HG03196 (cell line): ENCODE measurements around the gene MINK1.

Experiments
- ATAC-seq: cut with Tn5 transposase; IDR thresholded peaks from one replicate; pipeline ENCODE4 v1.9.1; 2021; ENCODE audit not compliant: unreplicated experiment

MINK1 gene

DNA sequence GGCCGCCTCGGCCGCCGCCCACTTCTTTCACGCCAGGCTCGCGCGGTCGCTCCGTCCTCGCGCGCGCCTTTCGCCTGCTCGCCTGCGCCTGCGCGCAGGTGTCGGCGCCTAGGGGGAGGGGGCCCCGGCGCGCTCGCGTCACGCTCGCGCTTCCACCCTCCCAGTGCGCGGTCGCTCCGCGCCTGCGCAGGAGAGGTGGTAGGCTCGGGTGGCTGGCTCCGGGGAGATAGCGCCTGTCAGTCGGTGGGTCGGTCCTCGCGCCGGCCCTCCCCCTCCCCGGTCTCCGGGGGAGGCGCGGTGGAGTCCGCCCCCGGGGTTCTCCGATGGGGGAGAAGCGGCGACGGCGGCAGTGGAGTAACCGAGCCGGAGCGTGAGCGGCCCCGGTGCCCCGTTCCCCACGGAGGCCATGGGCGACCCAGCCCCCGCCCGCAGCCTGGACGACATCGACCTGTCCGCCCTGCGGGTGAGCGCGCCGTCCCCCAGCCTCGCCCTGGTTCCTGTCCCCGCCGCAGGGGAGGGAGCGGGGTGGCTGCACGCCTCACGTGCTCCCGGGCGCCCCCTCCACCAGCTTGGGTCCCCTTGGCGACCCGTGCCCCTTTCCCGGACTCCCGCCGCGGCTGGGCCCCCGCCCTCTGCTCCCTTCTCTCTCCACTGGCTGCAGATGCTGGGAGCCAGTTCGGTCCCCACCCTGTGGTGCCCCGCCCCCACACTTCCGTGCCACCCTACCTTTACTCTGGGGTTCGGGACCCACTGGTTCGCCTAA is at the start of gene MINK1:
Gene MINK1, plus strand, starts transcription at position 163 of the 763 bp plus-strand sequence. Its CDS starts 244 bp downstream, at position 407.
- ATAC-seq: peak; percentile 85

DNA sequence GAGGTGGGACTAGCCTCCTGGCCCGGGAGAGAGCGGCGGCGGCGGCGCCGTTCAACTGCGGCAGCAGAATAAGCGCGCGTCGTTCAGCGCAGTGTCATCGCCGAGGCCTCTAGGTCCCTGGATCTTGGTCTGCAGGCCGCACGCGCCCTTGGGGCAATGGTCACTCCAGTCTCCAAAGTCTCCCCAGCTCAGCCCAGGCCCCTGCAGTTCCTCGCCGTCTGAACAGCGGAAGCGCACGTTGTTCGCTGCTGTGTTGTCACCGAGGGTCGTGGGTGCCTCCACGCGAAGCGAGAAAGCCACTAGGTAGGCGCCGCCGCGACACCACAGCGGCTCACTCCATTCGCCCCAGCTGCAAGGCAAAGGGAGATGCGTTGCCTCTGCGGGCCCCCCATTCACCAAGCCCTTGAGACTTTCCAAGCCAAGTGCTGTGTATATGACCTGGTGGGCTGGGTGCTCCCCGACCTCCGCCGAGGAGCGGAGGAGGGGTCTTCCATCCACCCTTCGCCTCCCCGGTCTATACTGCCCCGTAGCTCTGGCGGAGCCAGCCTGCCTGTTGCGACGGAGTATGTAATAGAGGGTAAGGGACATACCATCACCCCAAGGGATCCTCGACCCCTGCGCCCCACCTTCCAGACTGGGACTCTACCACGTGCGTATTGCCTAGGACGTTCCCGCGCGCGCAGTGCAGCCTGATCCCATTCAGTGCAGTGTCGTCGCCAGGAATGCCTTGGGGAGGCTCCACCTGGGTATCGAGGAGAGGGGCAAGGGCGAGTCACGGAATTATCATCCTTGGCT is 47.6 kb upstream of the MINK1 start:
- no peak for ATAC-seq

GRCh38 chr17:4786106-4786511 is 47.0 kb upstream of the MINK1 start, which contains the start of gene VMO1:
VMO1 (minus strand) TSS chr17:4786364; CDS start chr17:4786352, 12 bp downstream.
- no peak for ATAC-seq

- no peak for ATAC-seq
Observed at GRCh38 chr17:4786516-4786915, 46.6 kb upstream of the MINK1 start.

DNA sequence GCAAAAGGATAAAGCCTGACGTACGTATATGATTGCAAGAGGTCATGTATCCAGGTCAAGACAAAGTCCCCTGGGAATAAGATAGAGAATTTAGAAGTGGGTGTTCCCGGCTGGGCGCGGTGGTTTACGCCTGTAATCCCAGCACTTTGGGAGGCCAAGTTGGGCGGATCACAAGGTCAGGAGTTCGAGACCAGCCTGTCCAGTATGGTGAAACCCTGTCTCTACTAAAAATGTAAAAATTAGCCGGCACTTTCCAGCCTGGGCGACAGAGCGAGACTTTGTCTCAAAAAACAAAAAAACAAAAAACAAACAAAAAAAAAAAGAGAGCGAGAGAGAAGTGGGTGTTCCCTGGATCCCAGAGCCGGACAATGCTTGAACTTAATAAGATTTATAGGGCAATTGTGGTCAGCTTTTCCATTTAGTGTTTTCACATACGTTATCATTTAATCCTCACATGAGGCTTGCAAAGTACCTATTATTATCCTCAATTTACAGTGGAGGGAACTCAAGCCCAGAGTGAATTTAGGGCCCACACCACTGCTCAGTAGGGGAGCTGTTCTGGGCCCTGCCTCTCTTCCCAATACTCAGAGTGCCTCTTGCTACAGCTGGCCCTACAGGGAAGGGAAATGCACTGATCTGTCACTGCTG is 44.9 kb upstream of the MINK1 start:
- ATAC-seq: no peak

DNA sequence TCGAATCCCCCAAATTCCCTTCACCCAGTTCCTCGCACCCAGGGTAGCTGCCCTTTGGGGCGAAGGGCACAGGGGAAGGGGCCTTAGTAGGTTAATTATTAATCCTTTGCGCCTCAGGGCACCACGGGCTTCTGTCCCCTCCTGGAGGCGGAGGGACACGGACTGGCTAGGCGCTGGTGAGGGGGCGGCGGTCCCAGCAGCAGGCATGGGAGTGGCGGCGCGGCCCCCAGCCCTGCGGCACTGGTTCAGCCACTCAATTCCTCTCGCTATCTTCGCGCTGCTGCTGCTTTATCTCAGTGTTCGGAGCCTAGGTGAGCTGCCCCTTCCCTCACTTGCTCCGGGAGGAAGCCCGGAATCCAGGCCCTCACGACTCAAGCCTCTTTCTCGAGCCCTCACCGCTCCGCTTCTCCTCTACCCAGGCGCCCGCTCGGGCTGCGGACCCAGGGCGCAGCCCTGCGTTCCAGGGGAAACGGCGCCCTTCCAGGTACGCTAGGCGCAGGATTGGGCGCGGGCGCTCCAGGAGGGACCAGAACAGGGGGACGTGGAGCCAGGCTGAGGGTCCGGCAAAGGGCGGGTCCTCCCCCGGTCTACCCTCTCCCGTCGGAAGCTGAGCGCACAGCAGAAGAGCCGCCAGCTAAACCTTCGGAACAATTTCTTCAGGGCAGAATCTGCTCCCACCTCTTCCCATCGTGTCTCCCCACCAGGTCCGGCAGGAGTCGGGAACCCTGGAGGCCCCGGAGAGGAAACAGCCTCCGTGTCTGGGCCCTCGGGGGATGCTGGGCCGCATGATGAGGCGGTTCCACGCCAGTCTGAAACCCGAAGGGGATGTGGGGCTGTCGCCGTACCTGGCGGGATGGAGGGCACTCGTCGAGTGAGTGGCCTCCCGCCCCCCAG is 44.1 kb upstream of the MINK1 start, which contains the start of gene GLTPD2:
Gene GLTPD2, plus strand, starts transcription at position 158 of the 894 bp plus-strand sequence. Its CDS starts 48 bp downstream, at position 206.
- no peak for ATAC-seq

GRCh38 chr17:4789701-4789950 is 43.5 kb upstream of the MINK1 start:
- no peak for ATAC-seq

DNA sequence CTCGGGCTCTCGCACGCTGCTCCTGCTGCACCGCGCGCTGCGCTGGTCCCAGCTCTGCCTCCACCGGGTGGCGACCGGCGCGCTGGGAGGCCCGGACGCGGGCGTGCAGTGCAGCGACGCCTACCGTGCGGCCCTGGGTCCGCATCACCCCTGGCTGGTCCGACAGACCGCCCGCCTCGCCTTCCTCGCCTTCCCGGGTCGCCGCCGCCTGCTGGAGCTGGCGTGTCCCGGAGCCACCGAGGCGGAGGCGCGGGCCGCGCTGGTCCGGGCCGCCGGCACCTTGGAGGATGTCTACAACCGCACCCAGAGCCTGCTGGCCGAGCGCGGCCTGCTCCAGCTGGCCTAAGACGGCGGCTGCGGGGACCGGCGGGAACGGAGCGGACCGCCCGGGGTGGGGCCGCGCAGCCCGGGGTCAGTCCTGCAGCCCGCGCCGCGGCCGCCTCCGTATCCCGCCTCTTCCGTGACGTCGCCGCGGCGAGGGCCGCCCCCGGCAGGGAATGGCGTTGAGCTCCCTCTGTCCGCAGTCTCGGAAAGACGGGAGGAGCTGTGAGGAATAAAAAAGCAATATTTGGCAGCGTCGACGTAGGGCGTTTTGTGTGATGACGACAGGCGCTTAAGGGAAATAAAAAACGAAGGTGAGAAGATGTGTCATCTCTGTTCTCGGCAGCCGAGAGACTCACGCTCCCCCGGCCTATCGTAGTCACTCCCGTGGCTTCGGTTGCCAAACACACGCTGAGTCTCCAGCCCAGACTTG is 43.0 kb upstream of the MINK1 start:
- peak; percentile 79 for ATAC-seq

- no peak for ATAC-seq
Observed at GRCh38 chr17:4790705-4791088, 42.4 kb upstream of the MINK1 start.

DNA sequence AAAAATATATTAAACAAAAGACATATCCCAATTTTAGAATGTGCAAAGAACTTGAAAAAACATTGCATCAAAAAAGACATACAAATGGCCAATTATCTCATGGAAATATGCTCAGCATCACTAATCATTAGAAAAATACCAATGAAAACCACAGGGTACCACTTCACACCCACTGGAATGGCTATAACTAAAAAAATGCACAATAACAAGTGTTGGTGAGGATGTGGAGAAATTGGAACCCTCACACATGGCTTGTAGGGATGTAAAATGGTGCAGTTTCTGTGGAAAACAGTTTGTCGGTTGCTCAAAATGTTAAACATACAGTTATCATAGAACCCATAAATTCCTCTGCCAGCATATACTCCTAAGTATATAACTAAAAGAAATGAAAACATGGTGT is 38.0 kb upstream of the MINK1 start:
- no peak for ATAC-seq

DNA sequence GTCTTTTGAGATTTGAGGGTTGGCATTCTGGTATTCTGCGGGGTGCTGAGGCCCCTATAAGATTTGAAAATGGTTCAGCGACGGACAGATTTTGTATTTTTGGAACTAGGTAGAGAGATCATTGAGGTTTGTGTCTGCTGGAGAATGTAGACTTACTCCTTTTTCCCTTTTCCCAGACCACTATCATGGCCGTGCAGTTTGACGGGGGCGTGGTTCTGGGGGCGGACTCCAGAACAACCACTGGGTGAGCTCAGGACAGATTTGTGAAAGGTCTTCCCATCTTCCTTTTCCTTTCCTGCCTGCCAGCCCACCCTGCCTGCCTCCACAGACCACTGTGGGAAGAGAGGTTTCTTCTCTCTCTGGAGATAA is 36.6 kb upstream of the MINK1 start:
- ATAC-seq: no peak

GRCh38 chr17:4800462-4801196 is 32.5 kb upstream of the MINK1 start:
- no peak for ATAC-seq

GRCh38 chr17:4802228-4802627 is 30.9 kb upstream of the MINK1 start, which contains the start of gene C17orf114:
C17orf114 (minus strand) TSS chr17:4802328.
- no peak for ATAC-seq

DNA sequence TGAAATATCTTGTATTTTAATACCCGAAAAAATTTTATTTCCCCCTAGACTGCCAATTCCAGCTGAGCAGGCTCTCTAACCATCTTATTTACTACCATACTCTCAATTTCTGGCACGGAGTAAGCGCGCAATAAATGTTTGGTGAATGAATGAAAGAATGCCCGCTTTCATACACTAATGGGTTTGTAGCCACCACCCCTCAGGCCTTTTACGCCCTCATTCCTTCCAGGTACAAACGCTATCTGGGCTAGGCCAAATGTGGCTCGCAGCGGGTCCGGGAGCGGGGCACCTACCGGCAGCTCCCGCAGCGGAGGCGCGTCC is 26.7 kb upstream of the MINK1 start:
- ATAC-seq: no peak

GRCh38 chr17:4806777-4807604 is 26.1 kb upstream of the MINK1 start, which contains the start of gene PLD2:
PLD2 (plus strand) TSS chr17:4807152; CDS start chr17:4807773, 621 bp downstream.
- peak; percentile 89 for ATAC-seq

DNA sequence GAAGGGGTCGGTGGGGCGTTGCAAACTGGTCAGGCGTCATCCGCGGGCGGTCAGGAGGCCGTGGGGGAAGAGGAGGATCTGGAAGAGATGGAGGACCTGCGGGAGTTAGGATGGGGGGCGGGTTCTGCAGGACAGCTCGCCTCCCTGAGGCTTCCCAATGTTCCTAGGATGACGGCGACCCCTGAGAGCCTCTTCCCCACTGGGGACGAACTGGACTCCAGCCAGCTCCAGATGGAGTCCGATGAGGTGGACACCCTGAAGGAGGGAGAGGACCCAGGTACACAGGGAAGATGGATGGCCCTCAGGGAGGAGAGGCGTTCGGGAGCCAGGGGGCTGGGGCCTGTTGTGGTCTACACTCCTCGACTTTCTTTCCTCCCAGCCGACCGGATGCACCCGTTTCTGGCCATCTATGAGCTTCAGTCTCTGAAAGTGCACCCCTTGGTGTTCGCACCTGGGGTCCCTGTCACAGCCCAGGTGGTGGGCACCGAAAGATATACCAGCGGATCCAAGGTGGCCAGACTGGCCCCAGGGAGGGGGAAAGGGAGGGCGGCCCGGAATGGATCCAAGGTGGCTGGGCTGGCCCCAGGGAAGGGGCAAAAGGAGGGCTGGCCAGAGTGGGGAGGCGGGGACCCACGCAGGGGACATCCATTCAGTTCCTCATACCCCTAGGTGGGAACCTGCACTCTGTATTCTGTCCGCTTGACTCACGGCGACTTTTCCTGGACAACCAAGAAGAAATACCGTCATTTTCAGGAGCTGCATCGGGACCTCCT is 25.3 kb upstream of the MINK1 start:
- ATAC-seq: no peak

DNA sequence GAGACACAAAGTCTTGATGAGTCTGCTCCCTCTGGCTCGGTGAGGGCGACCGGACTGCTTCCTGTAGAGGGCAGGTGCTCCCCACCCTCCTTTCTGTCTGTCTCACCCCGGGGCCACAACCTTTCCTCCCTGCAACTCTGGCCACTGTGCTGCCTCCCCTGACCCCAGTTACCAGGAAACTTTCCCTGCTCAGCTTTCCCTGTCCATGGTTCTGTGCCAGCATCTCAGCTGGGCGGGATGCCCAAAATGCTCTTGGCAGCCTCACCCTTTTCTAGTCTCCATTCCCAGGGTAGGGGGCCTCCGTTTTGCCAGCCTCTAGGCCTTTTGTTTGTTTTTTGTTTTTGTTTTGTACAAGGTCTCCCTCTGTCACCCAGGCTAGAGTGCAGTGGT is 24.8 kb upstream of the MINK1 start:
- no peak for ATAC-seq
